Measurements from ENCODE around the gene ARL5C.

DNA sequence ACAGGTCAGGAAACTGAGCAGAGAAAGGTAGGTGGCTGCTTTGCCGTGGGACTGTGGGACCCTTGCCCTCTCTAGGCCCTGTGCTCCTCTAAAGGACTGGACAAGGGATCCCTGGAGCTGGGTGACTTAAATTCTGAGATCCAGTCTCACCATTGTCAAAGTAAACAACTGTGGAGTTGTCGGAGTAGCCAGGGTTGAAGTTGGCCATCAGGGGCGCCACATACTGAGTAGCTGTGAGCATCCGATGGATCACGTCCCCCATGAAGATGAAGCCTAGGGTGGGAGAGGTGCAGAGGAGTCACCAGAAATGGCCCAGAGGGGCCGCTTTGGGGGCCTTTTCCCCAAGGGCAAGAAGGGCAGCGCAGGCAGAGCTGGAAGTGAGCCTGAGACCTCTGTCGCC, 58.0 kb downstream of the ARL5C start:
- TF ChIP-seq, protein P1, sequence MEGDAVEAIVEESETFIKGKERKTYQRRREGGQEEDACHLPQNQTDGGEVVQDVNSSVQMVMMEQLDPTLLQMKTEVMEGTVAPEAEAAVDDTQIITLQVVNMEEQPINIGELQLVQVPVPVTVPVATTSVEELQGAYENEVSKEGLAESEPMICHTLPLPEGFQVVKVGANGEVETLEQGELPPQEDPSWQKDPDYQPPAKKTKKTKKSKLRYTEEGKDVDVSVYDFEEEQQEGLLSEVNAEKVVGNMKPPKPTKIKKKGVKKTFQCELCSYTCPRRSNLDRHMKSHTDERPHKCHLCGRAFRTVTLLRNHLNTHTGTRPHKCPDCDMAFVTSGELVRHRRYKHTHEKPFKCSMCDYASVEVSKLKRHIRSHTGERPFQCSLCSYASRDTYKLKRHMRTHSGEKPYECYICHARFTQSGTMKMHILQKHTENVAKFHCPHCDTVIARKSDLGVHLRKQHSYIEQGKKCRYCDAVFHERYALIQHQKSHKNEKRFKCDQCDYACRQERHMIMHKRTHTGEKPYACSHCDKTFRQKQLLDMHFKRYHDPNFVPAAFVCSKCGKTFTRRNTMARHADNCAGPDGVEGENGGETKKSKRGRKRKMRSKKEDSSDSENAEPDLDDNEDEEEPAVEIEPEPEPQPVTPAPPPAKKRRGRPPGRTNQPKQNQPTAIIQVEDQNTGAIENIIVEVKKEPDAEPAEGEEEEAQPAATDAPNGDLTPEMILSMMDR (IDR thresholded peaks at IDR 0.05), result no peak
- TF ChIP-seq, protein P2, sequence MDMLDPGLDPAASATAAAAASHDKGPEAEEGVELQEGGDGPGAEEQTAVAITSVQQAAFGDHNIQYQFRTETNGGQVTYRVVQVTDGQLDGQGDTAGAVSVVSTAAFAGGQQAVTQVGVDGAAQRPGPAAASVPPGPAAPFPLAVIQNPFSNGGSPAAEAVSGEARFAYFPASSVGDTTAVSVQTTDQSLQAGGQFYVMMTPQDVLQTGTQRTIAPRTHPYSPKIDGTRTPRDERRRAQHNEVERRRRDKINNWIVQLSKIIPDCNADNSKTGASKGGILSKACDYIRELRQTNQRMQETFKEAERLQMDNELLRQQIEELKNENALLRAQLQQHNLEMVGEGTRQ (CRISPR knock-in tag; IDR thresholded peaks at IDR 0.05), result no peak
- TF ChIP-seq SP1 (CRISPR knock-in tag; conservative IDR thresholded peaks at IDR 0.05), result no peak
- no peak for TF ChIP-seq ZBTB21 (CRISPR knock-in tag; IDR thresholded peaks at IDR 0.05; ENCODE audit: borderline replicate concordance)
- no peak for TF ChIP-seq ZNF263 (CRISPR knock-in tag; IDR thresholded peaks at IDR 0.05; ENCODE audit: low read depth)
- TF ChIP-seq, protein P3, sequence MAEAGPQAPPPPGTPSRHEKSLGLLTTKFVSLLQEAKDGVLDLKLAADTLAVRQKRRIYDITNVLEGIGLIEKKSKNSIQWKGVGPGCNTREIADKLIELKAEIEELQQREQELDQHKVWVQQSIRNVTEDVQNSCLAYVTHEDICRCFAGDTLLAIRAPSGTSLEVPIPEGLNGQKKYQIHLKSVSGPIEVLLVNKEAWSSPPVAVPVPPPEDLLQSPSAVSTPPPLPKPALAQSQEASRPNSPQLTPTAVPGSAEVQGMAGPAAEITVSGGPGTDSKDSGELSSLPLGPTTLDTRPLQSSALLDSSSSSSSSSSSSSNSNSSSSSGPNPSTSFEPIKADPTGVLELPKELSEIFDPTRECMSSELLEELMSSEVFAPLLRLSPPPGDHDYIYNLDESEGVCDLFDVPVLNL (CRISPR knock-in tag; IDR thresholded peaks at IDR 0.05; ENCODE audit: borderline replicate concordance, low read depth), result no peak
- TF ChIP-seq, protein P4, sequence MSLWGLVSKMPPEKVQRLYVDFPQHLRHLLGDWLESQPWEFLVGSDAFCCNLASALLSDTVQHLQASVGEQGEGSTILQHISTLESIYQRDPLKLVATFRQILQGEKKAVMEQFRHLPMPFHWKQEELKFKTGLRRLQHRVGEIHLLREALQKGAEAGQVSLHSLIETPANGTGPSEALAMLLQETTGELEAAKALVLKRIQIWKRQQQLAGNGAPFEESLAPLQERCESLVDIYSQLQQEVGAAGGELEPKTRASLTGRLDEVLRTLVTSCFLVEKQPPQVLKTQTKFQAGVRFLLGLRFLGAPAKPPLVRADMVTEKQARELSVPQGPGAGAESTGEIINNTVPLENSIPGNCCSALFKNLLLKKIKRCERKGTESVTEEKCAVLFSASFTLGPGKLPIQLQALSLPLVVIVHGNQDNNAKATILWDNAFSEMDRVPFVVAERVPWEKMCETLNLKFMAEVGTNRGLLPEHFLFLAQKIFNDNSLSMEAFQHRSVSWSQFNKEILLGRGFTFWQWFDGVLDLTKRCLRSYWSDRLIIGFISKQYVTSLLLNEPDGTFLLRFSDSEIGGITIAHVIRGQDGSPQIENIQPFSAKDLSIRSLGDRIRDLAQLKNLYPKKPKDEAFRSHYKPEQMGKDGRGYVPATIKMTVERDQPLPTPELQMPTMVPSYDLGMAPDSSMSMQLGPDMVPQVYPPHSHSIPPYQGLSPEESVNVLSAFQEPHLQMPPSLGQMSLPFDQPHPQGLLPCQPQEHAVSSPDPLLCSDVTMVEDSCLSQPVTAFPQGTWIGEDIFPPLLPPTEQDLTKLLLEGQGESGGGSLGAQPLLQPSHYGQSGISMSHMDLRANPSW (CRISPR knock-in tag; conservative IDR thresholded peaks at IDR 0.05; ENCODE audit: low read depth), result no peak
- TF ChIP-seq NFYB (CRISPR knock-in tag; conservative IDR thresholded peaks at IDR 0.05; ENCODE audit: low read depth), result no peak
- no peak for TF ChIP-seq ZNF138 (CRISPR knock-in tag; conservative IDR thresholded peaks at IDR 0.05)
- no peak for TF ChIP-seq NR1H2 (CRISPR knock-in tag; IDR thresholded peaks at IDR 0.05)
- TF ChIP-seq, protein P5, sequence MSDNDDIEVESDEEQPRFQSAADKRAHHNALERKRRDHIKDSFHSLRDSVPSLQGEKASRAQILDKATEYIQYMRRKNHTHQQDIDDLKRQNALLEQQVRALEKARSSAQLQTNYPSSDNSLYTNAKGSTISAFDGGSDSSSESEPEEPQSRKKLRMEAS (CRISPR knock-in tag; IDR thresholded peaks at IDR 0.05), result no peak
- TF ChIP-seq, protein P6, sequence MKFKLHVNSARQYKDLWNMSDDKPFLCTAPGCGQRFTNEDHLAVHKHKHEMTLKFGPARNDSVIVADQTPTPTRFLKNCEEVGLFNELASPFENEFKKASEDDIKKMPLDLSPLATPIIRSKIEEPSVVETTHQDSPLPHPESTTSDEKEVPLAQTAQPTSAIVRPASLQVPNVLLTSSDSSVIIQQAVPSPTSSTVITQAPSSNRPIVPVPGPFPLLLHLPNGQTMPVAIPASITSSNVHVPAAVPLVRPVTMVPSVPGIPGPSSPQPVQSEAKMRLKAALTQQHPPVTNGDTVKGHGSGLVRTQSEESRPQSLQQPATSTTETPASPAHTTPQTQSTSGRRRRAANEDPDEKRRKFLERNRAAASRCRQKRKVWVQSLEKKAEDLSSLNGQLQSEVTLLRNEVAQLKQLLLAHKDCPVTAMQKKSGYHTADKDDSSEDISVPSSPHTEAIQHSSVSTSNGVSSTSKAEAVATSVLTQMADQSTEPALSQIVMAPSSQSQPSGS (CRISPR knock-in tag; IDR thresholded peaks at IDR 0.05; ENCODE audit: borderline replicate concordance, low read depth), result no peak
- TF ChIP-seq TP53 (CRISPR knock-in tag; IDR thresholded peaks at IDR 0.05), result no peak

Data from WTC11 (cell line).